Ramos (cell line): Measurements from ENCODE around the gene UBE4B.
"Not testable (repeated sequence)": the region's sequence is repeated elsewhere in the genome, so short reads cannot be mapped to it uniquely, and the experiment has no call there.

Experiments used
- in situ Hi-C: fragments of 300-500 bp; cut with MboI; formaldehyde crosslinking; loops from one replicate; pipeline ENCODE4 v1.14.3; 2022; ENCODE audit warnings: low sequenced_read_pairs; ENCODE audit not compliant: unreplicated experiment

Gene UBE4B

DNA sequence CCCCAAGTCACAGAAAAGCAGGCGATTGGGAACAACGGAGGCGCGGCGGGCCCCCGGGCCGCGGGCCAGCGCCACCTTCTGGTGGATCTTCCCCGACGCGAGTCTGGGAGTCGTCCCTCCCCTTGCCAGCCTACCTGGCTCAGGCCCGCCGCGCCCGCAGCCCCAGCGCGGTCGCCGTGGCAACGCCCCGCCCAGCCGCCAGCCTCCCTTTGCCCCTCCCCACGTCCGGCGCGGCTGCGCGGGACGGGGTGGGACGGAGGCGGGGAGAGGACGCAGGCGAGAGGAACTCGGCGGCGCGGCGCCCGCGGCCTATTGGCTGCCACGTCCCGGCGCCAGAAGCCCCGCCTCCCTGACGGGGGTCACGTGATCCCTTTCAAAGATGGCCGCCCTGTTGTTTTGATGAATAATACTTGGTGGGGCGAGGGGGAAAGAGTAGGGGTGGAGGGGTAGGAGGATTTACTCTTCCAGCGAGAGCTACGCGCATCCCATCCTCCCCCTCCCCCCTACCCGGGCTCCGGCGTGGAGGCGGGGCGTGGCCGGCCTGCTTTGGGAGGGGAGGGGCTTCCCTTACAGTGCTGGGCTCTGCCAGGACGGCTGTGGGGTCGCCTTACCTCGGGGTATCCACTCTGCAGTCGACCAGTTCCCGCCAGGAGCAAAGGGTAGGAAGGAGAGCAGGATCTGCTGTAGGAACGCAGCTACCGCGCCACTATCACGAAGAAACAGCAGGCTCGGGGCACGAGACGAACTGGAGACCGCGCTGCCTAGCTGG lies at the start of gene UBE4B:
UBE4B (plus strand) TSS at position 369 of the 769 bp plus-strand sequence. CDS start 713 bp downstream, outside the sequence.
- in situ Hi-C loops: loop anchor here (10.0 kb wide), 2 partner anchors 88 to 158 kb away; partner anchors contain the start of genes LZIC and NMNAT1

DNA sequence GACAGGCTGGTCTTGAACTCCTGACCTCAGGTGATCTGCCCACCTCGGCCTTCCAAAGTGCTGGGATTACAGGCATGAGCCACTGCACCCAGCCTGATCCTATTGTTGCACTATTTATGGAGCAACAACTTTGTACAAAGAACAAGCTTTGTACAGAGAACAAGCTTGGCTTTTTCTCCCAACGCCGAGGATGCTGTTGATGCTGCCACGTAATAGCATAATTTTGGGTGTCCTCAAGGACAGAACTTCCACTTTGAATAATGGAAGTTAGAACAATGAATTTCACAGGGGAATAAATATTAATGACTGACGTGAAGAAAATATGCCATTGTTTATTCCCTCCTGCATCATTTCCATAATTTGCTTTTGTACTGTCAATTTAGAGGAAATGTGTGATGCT lies 48.5 kb upstream of the UBE4B start:
- in situ Hi-C loops: no loop called here

DNA sequence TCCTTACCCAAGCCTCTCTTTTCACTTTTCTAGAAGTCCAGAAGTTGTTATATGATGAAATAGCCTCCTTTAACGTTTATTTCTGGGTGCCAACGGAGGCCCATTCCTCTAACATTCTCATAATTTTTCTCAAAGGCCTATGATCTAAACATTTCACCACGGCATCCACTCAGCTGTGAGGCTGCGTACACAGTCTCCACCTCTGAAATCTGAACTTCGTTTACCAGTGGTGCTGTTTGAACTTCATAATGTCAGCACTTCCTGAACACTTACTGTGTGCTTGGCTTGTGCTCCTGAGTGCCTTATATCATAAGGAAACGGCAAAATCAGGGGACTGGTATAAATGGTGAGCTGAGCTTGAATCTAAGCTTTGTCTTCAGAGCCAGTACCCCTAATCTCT lies 47.8 kb upstream of the UBE4B start:
- in situ Hi-C loops: no loop called here

DNA sequence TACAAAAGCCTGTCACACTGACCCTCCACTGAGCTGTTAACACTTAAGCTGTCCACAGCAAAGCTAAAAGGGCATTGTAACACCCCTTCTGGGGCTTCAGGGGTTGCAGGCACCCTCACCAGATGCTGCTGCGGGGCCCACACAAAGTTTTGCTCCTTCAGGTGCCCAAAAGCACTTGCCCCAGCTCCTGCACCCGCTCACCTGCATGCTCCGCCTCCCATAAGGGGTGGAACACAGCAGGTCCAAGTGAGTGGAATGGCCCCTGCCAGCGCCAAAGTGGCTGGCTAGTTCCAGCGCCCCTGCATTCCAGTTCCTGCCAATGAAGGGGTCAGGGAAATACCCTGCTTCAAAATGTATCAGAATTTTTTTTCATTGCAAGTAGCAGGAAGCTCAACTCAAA lies 43.0 kb upstream of the UBE4B start:
- in situ Hi-C loops: no loop called here

DNA sequence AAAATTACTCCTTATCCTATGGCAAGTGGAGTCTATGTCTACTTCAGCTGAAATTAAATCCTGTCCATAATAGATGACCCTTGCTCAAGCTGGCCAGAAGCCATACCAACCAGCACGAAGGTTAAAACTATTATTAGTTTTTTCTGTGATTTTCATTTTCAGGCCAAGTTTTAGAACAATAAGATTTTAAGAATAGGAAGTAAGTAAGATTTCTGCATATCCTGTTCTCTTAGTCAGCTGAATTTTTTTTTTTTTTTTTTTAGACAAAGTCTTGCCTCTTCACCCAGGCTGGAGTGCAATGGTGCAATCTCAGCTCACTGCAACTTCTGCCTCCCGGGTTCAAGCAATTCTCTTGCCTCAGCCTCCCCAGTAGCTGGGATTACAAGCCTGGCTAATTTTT lies 41.8 kb upstream of the UBE4B start:
- in situ Hi-C loops: no loop called here

DNA sequence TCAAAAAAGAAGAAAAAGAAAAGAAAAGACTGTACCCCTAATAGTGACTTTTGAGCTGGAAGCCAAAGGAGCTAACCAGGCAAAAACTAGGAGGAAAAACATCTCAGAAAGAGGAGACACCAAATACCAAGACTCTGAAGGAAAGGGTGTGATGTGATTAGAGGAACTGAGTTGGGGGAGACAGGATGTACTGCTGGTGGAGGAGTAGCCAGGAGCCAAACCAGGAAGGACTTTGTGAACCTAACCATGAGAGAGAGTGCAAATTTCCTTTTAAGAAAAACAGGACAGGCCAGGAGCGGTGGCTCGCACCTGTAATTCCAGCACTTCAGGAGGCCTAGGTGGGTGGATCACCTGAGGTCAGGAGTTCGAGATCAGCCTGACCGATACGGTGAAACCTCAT lies 39.8 kb upstream of the UBE4B start:
- in situ Hi-C loops: no loop called here

DNA sequence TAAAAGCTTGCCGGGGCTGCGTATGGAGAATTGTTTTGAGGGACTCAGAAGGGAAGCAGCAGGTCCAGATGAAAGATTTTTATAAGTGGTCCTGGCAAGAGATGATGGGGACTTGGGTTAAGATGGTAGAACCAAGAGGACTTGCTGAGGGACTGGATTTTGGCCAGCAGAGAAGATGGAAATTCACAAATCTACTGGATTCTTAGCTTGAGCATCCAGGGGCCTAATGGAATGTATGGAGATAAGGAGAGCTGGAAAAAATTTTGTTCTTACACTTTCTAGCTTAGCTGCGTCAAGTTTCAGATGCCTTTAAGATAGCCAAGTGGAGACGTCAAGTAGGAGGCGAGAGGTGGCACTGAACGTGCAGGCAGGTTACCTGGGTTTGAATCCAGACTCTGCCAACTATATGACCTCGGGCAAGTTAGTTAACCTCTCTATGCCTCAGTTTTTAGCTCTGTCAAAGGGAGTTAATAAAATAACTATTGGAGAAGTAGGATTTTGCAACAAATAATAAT lies 39.1 kb upstream of the UBE4B start:
- in situ Hi-C loops: no loop called here

DNA sequence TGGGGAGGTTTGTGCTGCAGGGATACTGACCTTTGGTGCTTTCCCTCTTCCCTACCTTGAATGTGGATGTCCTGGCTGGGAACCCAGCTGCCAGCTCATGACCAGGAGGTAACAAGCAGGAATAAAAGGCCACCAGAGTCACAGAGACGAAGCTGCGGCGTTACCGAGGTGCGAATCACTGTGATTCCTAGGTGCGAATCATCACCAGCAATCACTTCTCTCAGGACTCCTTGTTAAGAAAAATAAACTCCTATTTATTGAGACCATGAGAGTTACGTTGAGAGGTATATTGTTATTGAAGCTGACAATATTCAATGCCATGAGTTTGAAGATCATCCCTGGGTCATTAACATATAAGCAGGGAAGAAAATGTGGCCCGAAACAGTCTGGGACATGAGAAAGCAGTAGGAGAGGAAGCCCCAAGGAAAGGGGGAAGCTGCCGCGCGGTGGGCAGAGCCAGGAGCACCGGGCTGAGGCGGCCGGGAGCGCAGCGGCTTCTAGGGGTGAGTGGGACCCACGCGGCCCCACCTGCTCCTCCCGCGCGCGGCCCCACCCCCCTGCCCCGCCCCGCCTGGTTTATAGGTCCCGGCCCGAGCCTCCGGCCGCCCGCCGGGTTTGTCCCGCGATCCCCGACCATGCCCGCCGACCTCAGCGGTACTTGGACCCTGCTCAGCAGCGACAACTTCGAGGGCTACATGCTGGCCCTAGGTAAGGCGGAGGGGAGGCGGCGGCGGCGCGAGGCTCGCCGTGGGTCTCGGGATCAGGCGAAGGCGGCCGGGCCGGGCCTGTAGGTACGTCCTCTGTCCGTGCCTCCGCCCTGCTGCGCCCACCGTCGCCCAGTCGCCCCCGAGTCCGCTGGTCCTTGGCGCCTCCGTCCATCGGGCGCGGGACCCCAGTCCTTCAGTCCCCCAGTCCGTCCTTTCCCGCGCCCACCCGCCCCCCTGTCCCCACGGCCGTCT lies 35.9 kb upstream of the UBE4B start, which contains the start of gene RBP7:
RBP7 (plus strand) TSS at position 605 of the 959 bp plus-strand sequence; CDS start at position 636, 31 bp downstream.
- in situ Hi-C loops: no loop called here

DNA sequence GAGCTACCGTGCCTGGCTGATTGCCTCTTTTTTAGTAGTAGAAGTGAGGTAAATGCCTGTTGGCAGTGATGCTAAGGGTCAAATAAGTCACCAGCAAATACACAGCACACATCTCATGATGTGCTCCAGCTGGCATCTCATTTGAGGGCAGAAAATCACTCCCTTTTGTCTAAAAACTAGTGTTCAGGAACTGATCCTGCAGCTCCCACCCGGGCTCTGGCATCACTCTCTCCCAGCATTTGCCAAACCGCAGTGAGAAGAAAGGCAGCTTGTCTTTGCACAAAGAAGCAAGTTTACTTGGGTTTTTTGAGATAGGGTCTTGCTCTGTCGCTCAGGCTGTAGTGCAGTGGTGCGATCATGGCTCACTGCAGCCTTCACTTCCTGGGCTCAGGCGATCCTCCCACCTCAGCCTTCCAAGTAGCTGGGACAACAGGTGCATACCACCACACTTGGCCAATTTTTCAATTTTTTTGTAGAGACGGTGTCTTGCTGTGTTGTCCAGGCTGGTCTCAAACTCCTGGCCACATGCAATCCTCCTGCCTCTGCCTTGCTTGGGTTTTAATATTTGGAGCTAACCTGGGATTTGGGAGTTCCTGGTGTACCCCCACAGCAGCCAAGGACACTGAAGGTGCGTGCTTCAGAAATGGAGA lies 31.6 kb upstream of the UBE4B start:
- in situ Hi-C loops: no loop called here

DNA sequence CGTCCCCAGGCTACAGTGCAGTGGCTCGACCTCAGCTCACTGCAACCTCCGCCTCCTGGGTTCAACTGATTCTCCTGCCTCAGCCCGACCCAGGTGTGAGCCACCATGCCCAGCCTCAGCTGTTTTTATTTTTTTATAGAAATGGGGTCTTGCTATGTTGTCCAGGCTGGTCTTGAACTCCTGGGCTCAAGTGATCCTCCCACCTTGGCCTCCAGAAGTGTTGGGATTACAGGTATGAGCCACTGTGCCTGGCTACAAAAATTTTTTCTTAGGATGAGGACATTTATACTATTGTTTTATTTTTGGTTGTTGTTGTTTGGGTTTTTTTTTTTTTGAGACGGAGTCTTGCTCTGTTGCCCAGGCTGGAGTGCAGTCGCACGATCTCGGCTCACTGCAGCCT lies 27.5 kb upstream of the UBE4B start:
- in situ Hi-C loops: not testable (repeated sequence)

DNA sequence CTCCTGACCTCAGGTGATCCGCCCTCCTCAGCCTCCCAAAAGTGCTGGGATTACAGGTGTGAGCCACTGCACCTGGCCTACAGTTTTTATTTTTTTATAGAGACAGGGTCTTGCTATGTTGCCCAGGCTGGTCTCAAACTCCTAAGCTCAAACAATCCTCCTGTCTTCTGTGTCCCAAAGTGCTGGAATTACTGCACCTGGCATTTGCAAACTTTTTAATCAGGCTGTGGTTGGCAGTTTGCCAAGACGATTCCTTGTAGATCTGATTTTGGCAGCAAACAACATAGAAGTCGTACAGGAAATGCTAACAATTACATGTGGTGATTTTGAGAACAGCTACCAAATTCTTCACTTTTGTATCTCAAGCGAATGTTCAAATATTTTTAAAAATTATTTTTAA lies 25.6 kb upstream of the UBE4B start:
- in situ Hi-C loops: no loop called here

DNA sequence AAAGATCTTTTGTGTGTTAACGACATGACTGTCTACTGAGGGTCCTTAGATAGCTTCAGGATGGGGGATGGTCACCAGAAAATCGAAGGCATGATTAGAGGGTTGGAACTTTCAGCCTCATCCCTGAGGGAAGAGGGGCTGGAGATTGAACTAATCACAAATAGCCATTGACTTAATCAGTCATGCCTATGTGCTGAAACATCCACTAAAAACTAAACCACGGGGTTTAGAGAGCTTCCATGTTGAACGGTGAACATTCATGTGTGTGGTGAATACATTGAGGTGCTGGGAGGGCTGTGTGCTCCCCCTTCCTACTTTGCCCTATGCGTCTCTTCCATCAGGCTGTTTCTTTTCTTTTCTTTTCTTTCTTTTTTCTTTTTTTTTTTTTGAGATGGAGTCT lies 18.7 kb upstream of the UBE4B start:
- in situ Hi-C loops: loop anchor here (10.0 kb wide), 1 partner anchor 129 kb away; no protein-coding TSS in a partner anchor

DNA sequence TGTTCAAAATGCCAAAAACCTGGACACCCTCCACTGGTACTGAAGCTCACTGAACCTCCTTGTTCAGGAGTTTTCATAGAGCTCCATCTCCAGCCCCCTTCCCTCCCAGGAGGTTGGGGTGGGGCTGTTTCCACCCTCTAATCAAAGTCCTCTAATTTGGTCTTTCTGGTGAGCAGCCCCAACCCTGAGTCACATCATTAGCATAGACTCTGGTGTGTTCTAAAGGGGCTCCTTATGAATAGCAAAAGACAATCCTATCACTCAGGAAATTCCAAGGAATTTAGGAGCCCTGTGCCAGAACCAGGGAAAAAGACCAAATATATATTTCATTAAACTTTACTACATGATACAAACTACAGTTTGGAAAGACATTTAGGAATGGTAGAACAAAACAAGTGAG lies 13.2 kb upstream of the UBE4B start:
- in situ Hi-C loops: loop anchor here (10.0 kb wide), 1 partner anchor 135 kb away; no protein-coding TSS in a partner anchor

DNA sequence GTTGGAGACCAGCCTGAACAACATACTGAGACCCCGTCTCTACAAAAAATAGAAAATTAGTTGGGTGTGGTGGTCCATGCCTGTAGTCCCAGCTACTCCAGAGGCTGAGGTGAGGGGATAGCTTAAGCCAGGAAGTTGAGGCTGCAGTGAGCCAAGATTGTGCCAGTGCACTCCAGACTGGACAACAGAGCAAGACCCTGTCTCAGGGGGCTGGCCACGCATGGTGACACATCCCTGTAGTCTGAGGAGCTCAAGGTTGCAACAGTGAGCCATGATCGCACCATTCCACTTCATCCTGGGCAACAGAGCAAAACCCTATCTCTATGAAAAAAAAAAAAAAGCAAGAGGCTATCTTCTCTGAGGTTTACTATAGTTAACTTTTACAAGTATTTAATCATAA lies 12.7 kb upstream of the UBE4B start:
- in situ Hi-C loops: no loop called here

DNA sequence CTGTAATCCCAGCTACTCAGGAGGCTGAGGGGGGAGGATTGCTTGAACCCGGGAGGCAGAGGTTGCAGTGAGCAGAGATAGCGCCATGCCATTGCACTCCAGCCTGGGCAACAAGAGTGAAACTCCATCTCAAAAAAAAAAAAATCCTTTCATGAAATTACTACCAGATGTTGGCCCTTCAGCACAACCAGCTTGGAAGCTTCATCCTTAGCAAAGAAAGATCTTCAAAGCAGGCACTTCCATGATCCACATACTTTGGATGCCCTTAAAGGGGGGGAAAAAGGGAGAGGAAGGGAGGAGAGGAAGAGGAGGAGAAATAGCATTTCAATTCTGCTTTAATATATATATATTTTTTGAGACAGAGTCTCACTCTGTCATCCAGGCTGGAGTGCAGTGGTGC lies 12.1 kb upstream of the UBE4B start:
- in situ Hi-C loops: not testable (repeated sequence)

DNA sequence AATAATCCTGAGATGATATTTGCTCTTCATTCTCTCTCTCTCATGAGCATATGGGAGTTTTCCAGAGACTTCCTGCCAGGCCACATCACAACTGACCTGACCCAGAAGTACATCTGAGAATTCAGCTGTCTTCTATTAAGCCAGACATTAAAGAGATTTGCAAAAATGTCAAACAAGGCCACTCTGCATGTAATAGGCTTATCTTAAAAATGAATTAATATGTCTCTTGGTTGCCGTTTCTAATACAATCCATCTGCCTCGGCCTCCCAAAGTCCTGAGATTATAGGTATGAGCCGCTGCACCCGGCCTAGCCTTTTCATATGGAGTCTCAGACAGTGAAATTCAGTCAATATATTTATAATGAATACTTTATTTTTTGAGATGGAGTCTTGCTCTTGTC lies 10.8 kb upstream of the UBE4B start:
- in situ Hi-C loops: not testable (repeated sequence)

DNA sequence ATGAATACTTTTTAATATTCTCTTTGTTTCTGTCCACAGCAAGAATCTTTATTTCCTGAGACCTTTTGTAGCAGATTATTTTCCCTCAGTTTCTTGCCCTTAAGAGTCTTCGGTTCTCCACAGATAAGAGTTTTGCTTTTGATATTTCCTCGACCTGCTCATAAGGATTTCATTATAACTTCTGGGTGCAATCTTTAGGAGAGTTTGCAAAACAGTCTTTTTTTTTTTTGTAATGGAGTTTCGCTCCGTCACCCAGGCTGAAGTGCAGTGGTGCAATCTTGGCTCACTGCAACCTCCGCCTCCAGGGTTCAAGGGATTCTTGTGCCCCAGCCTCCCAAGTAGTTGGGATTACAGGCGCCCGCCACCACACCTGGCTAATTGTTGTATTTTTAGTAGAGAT lies 10.1 kb upstream of the UBE4B start:
- in situ Hi-C loops: no loop called here

DNA sequence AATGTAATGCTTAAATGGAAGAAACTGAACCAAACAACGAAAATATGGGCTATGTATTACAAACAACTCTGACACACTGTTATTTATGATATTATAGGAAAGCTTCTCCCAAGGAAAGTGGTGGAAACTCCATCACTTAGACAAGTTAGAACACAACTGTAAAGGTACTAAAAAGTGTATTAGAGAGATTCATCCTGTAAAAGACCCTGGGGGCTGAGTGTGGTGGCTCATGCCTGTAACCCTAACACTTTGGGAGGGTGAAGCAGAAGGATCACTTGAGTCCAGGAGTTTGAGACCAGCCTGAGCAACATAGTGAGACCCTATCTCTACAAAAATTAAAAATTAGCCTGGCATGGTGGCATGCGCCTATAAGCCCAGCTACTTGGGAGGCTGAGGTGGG lies 7.4 kb upstream of the UBE4B start:
- in situ Hi-C loops: no loop called here

DNA sequence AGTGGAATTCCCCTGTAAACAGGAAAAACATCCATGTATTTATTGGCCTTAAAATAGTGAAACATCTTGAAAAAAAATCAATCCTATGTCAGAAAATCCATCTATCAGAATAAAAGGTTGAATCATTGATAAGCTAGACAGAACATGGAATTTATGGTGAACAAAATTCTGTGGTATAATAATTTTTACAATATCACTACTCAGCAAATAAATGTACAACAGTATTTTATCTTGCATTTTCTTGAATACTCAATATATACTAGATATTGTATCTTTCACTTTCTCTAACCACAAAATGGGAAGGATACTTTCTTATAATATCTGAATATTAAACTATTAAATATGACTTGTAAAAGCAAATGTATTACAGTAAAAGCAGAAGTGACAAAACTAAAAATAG lies 5.7 kb upstream of the UBE4B start:
- in situ Hi-C loops: no loop called here

DNA sequence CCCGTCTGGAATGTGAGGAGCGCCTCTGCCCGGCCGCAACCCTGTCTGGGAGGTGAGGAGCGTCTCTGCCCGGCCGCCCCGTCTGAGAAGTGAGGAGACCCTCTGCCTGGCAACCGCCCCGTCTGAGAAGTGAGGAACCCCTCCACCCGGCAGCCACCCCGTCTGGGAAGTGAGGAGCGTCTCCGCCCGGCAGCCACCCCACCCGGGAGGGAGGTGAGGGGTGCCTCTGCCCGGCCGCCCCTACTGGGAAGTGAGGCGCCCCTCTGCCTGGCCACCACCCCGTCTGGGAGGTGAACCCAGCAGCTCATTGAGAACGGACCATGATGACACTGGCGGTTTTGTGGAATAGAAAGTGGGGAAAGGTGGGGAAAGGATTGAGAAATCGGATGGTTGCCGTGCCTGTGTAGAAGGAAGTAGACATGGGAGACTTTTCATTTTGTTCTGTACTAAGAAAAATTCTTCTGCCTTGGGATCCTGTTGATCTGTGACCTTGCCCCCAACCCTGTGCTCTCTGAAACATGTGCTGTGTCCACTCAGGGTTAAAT lies 3.7 kb upstream of the UBE4B start:
- in situ Hi-C loops: not testable (repeated sequence)
